IPS-NIHi11 (cell line): ENCODE results near the gene AKAP1.

Experiments used
- DNase-seq: peaks from one replicate; pipeline ENCODE4 v3.0.0; 2012; ENCODE audit warnings: mixed read lengths, low spot score

AKAP1 gene, protein sequence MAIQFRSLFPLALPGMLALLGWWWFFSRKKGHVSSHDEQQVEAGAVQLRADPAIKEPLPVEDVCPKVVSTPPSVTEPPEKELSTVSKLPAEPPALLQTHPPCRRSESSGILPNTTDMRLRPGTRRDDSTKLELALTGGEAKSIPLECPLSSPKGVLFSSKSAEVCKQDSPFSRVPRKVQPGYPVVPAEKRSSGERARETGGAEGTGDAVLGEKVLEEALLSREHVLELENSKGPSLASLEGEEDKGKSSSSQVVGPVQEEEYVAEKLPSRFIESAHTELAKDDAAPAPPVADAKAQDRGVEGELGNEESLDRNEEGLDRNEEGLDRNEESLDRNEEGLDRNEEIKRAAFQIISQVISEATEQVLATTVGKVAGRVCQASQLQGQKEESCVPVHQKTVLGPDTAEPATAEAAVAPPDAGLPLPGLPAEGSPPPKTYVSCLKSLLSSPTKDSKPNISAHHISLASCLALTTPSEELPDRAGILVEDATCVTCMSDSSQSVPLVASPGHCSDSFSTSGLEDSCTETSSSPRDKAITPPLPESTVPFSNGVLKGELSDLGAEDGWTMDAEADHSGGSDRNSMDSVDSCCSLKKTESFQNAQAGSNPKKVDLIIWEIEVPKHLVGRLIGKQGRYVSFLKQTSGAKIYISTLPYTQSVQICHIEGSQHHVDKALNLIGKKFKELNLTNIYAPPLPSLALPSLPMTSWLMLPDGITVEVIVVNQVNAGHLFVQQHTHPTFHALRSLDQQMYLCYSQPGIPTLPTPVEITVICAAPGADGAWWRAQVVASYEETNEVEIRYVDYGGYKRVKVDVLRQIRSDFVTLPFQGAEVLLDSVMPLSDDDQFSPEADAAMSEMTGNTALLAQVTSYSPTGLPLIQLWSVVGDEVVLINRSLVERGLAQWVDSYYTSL

DNA sequence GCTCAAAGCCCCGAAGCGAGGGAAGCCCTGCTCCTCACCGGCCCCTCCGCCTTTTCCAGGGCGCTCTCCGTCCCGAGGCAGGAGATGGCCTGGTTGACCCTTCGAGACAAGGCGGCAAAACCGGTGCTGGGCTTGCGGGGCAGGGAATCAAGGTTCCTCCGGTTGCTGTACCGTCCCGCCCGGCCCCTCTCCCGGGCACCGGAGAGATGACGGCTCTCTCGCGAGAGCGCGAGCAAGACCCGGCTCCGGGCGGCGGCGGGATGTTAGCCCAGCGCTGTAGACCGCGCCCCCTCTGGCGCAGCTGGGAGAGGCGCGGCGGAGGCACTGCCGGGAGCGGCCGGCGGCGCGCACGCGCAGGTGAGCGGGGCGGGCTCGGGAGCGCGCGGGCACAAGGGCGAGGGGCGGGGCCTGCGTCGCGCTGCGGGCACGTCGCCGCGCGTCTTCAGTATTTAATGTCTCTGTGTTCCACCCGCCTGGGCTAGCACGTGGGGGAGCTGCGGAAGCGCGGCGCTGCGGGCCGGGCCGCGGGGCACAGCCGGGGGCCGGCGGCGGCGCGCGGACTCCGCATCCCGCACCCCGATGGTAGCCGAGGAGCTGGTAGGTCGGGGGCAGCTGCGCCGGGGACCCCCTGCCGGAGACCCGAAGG, at the start of gene AKAP1:
TSS of gene AKAP1 (plus strand) at position 445 of the 646 bp plus-strand sequence. CDS start 20,219 bp downstream, outside the sequence.
- DNase-seq = peak; percentile 100

DNA sequence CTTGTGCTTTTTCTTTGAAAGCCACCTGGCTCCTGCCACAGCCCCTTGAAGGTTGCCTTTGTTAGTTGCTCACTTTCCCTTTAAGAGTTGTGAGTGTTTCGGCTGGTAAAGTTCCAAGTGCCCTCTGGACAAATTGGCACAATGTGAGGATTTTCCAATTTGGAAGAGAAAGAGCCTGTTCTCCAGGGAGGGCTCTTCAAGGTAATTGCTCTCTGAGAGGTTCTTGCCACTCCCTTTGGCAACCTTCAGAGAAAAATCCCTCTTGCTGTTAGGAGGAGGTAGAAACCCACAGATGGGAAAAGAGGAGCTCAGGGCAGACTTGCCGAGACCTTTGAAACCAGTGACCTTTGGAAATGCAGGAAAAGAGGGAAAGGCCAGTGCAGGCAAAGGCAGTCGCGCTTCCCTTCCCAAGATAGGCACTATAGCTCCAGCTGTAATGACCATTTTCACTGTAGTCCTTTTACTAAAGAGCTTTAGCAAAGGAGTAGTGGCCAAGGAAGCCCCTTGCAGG, 49.0 kb upstream of the AKAP1 start:
- no peak for DNase-seq

DNA sequence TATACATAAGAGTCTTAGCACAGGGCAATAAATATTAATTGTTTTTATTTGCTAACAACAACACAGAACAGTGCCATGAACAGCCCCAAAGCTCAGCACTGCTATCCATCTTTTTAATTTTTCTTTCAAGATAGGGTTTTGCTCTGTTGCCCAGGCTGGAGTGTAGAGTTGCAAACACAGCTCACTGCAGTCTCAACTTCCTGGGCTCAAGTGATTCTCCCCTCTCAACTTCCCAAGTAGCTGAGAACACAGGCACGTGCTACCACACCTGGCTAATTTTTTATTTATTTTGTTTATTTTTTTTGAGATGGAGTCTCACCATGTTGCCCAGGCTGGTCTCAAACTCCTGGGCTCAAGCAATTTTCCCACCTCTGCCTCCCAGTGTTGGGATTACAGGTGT, 47.6 kb upstream of the AKAP1 start:
- no peak for DNase-seq

DNA sequence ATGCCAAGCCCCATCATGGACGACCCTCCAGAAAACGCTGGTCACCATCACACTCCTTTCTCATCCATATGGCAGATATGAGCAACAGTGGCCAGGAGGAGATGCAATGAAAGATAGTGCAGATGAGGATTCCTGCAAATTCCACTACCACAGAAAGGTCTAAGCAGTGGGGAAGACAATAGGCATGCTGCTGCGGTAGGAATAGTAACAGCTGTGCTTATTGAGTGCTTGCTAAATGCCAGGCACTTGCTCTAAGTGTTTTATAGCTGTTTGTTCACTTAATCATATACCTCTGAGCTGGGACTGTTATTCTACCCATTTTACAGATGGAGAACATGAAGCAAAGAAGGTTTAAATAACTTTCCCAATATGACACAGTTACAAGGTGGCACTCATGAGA, 46.6 kb upstream of the AKAP1 start:
- no peak for DNase-seq

DNA sequence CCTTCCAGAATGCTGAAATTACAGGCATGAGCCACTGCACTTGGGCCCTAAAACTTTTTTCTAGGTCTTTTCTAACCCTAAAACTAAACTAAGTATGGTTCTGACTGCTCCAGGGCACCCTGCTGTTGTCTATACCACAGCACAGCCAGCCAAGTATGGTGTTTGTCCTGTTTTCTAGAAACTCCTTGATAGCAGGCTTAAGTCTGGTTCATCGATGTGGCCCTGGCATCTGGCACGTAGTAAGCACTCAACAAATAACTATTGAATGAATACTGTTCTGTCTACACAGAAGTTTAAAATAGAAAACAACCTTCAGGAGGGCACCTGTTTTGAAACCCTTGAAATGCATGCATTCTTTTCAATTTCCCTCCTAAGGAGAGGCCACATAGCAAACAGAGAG, 44.5 kb upstream of the AKAP1 start:
- no peak for DNase-seq

DNA sequence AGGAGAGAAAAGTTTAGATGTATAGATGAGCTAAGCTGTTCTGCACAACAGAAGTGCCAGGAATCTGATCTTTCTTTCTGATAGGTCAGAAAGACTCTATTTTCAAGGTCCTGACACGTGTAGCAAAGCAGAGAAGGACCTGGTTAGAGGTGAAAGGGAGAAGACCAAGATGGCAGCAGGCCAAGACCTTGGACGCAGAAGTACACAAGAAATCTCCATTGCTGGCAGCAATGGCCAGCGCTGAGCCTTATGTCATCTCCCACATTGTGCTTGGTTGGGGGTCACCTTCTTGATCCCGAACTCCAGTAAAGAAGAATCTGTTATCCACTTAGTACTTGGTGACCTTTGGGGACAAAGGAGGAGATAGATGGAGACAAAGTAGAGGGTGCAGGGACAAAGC, 41.8 kb upstream of the AKAP1 start:
- no peak for DNase-seq

DNA sequence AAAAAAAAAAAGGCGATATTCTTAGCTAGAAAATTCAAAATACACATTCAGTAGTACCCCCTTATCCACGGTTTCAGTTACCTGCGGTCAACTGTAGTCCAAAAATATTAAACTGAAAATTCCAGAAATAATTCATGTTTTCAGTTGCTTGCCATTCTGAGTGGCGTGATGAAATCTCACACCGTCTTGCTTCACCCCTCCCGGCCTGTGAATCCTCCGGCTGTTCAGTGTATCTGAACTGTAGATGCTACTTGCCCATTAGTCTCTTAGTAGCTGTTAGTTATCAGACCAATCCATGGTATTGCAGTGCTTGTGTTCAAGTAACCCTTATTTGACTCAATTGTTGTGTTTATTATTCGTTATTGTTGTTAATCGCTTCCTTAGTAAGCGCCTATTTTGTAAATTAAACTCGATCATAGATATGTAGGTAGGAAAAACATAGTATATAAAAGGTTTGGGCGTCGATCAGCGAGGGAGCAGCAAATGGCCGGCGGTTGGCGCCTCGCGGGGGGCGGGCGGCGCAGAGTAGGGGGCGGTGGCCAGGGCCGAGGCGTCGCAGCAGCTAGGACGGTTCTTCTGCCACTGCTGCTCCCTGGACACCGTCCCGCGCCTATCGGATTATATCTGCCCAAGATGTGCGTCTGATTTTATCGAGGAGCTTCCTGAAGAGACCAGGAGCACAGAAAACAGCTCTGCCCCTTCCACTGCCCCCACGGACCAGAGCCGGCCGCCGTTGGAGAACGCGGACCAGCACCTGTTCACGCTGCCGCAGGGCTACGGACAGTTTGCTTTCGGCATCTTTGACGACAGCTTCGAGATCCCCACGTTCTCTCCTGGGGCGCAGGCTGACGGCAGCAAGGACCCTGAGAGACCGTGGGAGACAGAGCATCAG, 39.8 kb upstream of the AKAP1 start:
- DNase-seq = no peak

DNA sequence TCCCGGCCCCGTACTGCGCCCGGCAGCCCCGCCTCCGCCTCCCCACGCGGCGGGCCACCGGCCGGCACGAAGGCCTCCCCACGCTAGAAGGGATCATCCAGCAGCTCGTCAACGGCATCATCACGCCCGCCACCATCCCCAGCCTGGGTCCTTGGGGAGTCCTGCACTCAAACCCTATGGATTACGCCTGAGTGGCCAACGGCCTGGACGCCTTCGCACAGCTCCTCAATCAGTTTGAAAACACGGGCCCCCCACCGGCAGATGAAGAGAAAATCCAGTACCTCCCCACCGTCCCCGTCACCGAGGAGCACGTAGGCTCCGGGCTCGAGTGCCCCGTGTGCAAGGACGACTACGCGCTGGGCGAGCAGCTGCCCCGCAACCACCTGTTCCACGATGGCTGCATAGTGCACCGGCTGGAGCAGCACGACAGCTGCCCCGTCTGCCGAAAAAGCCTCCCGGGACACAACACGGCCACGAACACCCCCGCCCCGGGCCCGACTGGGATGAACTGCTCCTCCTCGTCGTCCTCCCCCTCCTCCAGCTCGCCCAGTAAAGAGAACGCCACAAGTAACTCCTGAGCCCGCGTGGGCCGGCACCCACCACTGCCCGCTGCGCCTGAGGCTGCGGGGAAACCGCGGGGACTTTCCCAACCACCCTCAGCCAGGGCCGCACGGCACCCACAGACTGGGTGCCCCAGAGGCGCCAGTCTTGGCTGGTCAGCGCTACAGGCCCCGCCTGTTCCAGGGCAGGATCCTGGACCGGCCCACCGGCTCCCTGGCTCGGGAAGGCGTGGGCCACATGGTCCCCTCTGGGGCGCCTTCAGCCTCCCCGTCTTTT, 39.0 kb upstream of the AKAP1 start:
- no peak for DNase-seq

DNA sequence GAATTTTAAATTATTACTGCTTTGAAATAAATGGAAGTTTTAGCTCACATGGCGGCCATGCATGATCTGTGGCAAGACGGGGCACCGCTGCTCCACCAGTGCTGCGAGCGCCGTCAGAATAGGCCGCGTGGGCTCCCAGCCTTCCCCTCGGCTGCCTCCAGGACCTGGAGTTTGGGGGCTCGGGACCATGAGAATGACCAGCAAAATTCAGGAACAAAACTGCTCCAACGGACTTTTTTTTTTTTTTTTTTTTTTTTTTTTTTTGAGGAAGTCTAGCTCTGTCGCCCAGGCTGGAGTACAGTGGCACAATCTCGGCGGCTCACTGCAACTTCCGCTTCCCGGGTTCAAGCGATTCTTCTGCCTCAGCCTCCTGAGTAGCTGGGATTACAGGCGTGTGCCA, 38.3 kb upstream of the AKAP1 start:
- DNase-seq = no peak

DNA sequence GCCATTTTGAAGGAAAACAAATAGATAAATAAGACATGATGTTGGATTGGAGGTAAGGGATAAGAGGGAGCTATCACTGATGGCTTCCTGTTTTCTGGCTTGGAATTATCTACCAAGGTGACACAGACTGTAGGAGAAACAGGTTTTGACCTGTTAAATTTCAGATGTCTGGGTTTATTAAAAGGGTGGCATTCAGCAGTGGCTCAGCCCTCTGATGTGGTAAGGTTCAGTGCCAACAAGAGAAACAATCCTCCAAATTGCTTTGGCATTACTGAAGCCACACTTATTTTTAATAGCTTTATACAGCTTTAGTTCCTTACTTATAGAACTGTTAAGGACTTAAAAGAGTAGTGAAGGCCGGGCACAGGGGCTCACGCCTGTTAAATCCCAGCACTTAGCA, 37.0 kb upstream of the AKAP1 start:
- no peak for DNase-seq

DNA sequence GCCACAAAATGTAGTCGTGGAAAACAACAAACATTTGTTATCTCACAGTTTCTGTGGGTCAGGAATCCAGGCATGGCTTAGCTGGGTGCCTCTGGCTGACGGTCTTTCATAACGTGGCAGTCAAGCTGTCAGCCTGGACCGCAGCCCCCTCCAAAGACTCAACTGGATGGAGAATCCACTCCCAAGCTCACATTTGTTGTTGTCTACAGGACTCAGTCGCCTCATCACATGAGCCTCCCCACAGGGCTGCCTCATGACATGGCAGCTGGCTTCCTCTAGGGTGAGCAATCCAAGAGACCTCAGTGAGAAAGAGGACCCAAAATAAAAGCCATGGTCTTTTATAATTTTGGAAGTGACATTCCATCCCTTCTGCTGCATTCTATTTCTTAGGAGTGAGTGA, 34.7 kb upstream of the AKAP1 start:
- DNase-seq = no peak

DNA sequence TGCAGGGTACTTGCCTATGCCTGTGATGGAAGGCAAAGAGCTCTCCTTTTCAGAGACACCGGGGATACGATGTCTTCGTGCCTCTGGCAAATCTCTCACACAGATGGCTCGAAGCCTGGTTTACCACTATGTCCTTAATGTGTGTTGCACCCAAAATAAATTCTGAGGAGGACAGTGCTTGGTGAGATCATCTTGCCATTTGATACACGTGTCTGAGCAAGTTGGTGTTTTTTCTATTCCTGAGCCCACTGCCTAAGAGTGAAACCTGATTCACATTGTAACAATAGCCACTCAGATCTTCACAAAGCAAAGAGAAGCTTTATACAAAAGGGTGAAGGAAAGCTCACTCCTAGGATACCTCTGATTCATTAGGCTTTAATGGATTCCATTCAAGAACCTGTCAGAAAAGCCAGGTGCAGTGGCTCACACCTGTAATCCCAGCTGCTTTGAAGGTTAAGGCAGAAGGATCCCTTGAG, 33.1 kb upstream of the AKAP1 start:
- no peak for DNase-seq

DNA sequence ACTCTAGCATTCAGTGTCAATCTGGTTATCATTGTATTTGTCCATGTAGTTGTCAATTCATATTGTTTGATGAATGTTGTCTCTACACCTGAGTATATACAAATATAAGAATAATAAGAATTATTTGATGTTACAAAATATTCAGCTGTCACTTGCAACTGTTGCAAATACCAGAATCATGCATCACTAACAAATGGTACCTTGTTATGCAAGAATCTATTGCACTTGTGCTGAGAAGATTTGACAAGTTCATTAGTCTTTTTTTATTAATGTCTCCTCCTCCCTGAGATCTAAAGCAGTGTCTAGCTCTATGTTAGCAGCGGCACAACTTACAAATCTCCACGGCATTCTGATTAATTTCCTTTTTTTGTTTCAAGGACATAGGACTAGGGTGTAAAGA, 22.2 kb upstream of the AKAP1 start:
- DNase-seq = no peak

DNA sequence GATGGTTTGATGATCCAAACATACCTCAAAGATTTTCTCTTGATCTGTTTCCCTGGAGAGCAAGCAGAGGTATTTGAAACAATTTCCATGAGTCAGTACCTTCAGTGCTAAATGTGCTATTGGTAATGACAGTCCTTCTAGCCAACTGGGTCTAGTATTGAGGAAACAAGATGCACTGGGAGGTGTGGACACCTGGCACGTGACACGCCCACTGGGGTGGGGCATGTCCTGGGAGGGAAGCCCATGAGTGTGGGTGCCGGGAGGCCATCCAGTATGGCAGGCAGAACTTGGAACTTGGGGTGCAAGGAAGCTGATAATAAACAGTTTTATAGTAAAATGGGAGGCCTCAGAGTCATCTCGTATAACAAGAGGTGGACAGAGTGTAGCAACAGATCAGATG, 17.9 kb upstream of the AKAP1 start:
- DNase-seq = no peak

DNA sequence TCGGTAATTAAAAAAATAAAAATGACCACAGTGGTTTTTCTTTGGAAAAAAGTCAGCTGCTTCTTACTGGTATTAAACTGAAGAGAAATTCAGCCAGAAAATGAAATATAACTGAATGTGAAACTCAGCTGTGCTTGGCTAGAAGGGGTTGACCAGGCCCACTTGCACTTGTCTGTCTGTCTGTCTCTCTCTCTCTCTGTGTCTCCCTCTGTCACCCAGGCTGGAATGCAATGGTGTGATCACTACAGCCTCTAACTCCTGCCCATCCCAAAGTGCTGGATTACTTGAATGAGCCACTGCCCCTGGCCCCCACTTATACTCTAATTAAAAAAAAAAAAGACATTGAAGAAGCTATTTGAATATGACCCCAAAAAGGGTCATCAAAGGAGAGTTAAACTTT, 17.3 kb upstream of the AKAP1 start:
- no peak for DNase-seq

DNA sequence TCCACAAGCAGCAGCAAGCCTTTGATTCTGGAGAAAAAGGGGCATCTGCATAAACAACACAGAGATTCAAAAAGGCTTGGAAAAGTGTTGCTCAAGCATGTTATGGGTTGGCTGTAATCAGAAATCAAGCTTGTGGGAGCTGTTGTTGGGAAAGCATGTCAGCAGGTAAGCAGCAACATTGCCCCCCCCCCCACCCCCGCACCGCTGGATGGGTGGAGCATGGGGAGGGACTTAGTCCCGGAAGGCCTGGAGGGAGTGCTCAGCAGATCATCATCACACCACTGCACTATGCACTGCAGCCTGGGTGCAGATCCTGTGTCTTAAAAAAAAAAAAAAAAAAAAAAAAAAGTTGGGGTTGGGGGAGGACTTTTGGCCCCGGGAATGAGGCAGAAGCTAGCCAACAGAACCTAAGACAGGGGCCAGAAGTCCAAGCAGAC, 16.8 kb upstream of the AKAP1 start:
- DNase-seq = peak; percentile 74

DNA sequence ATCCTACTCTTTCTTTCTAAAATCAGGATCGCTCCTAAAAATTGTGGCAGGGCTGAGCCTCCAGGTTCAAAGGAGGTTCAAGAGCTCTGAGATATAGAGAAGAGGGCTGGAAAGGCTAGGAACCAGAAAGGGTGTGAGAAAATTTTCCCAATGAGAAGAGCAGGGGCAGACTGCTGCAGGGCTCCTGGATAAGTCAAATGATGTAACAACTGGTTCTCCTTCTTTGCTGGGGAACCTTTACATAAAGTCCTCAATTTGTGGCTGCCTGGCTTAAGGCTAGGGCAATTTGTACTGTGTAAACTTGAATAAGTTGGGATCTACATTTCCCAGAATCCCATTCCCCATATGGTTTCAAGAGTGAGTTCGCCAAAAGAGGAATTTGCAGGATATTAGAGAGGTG, 16.3 kb upstream of the AKAP1 start:
- DNase-seq = no peak

DNA sequence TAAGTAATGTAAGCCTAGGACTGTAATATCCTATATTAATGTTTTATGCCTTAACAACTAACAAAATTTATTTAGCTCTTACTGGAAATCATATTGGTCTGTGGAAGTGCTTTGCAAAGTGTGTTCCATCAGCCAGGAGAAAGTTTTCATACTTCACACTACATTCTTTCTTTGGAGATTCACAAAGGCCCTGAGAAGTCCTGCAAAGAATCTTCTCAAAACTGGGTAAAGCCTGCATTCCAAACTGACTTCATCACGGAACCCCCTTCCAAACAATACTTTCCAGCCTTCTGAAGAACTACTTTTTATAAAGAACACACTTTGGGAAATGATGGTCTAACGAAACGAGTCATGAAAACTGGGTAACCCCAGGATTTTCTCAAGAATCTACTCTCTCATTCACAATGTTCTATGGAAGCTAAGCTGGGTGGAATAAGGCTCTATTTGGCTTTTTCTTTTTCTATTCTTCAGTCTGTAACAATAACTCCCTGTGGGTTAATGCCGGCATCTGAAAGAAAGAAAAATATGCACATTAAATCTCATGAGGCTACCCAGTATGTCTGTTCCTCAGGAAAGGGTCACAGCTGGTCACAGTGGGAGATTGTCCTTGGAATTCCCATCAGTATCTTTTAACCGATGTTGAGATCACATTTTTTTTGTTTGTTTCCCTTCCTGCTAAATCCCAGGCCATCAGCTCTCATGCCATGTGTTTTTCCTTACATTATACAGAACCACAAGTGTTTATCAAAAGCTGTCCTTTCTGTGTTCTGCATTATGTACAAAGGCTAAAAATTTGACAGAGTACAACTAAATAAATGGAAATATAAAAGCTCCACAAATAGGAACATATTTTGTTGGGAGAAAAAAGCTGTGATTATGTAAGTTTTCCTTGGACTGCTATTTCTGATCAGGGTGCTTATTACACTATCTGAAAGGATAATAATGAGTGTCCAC, 12.8 kb upstream of the AKAP1 start:
- DNase-seq = no peak

DNA sequence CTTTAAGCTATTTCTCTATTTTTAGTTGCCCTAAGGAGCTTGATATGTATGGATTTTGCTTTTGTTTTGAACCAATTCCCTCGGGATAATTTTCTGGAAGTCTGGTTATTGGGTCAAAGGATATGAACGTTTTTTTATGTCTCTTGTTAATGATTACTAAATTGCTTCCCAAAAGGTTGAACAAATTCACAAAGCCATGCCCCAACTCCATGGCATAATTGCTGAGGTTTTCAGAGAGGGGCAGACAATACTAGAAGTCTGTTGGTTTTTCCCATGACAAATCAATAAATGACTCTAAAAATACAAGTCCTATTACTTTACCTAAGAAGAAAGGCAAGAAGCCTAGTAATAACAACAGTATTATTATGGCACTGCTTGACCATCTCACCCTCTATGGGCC, 11.4 kb upstream of the AKAP1 start:
- no peak for DNase-seq
